Astrocyte (in vitro differentiated cells and primary cell): ENCODE data around the gene ZNRF1. TPM values are rescaled to one million over a fixed set of nuclear protein-coding genes. Genes with fewer than 3 reads are reported as not detected.

Experiments
- DNase-seq: peaks from one replicate; pipeline ENCODE4 v3.0.0-alpha.2; 2010; ENCODE audit warnings: low read depth
- FAIRE-seq: peaks from 2 replicates; lab custom pipeline; 2011; peaks lifted over from hg19 to GRCh38; lab: Jason Lieb, UNC
- H2AFZ ChIP-seq: 2 replicates; pipeline ENCODE4 v1.6.0; 2012; ENCODE audit warnings: low read depth, low read length, inconsistent platforms
- H3K27ac ChIP-seq: 2 replicates; pipeline ENCODE4 v1.5.1; 2011; ENCODE audit warnings: low read depth, low read length, inconsistent platforms
- H3K27me3 ChIP-seq: 2 replicates; pipeline ENCODE4 v1.6.0; 2011; ENCODE audit warnings: low read length, inconsistent platforms; ENCODE audit not compliant: insufficient read depth
- H3K36me3 ChIP-seq: 2 replicates; pipeline ENCODE4 v1.5.1; 2011; ENCODE audit warnings: low read length, inconsistent platforms; ENCODE audit not compliant: insufficient read depth
- H3K4me1 ChIP-seq: 2 replicates; pipeline ENCODE4 v1.5.1; 2011; ENCODE audit warnings: low read length, inconsistent platforms; ENCODE audit not compliant: insufficient read depth
- H3K4me2 ChIP-seq: 2 replicates; pipeline ENCODE4 v1.6.0; 2012; ENCODE audit warnings: low read length, inconsistent platforms
- H3K4me3 ChIP-seq: 2 replicates; pipeline ENCODE4 v1.5.1; 2011; ENCODE audit warnings: low read depth, mild to moderate bottlenecking, low read length, inconsistent platforms; ENCODE audit not compliant: insufficient read depth
- H3K79me2 ChIP-seq: 2 replicates; pipeline ENCODE4 v1.6.0; 2012; ENCODE audit warnings: mild to moderate bottlenecking, low read length, inconsistent platforms; ENCODE audit not compliant: insufficient read depth
- H3K9ac ChIP-seq: 2 replicates; pipeline ENCODE4 v1.6.0; 2012; ENCODE audit warnings: mild to moderate bottlenecking, low read length, inconsistent platforms
- H3K9me3 ChIP-seq: 2 replicates; pipeline ENCODE4 v1.5.1; 2012; ENCODE audit warnings: low read depth, mild to moderate bottlenecking, low read length, inconsistent platforms; ENCODE audit not compliant: insufficient read depth
- H4K20me1 ChIP-seq: 2 replicates; pipeline ENCODE4 v1.6.0; 2012; ENCODE audit warnings: low read length, inconsistent platforms; ENCODE audit not compliant: insufficient read depth
- H3K27ac Mint-ChIP-seq: one replicate; pipeline ENCODE4 v1.8.0; 2021; ENCODE audit warnings: mild to moderate bottlenecking, mixed read lengths; ENCODE audit not compliant: unreplicated experiment
- H3K27me3 Mint-ChIP-seq: one replicate; pipeline ENCODE4 v1.8.0; 2021; ENCODE audit warnings: low read depth, mixed read lengths; ENCODE audit not compliant: unreplicated experiment
- H3K36me3 Mint-ChIP-seq: one replicate; pipeline ENCODE4 v1.8.0; 2021; ENCODE audit warnings: low read depth, mixed read lengths; ENCODE audit not compliant: unreplicated experiment
- H3K4me1 Mint-ChIP-seq: one replicate; pipeline ENCODE4 v1.8.0; 2021; ENCODE audit warnings: low read depth, mixed read lengths; ENCODE audit not compliant: unreplicated experiment
- H3K4me3 Mint-ChIP-seq: one replicate; pipeline ENCODE4 v1.8.0; 2021; ENCODE audit warnings: mild to moderate bottlenecking, moderate library complexity, mixed read lengths; ENCODE audit not compliant: unreplicated experiment
- H3K9me3 Mint-ChIP-seq: one replicate; pipeline ENCODE4 v1.8.0; 2021; ENCODE audit warnings: mild to moderate bottlenecking, mixed read lengths; ENCODE audit not compliant: unreplicated experiment
- CTCF ChIP-seq: IDR thresholded peaks from 2 replicates; pipeline ENCODE4 v1.5.1; 2011; ENCODE audit warnings: low read depth, mild to moderate bottlenecking, inconsistent platforms, low read length, moderate library complexity; ENCODE audit not compliant: insufficient read depth
- EZH2 ChIP-seq: IDR thresholded peaks from 2 replicates; pipeline ENCODE4 v1.6.1; 2012; ENCODE audit warnings: mild to moderate bottlenecking, low read length, inconsistent platforms; ENCODE audit not compliant: insufficient read depth
- total RNA-seq: library from RNA; stranded (reverse); gene quantifications from 2 replicates; pipeline ENCODE4 v1.2.1, GENCODE V29; 2021

The ZNRF1 gene
- total RNA-seq, 1 donor from 2014 or later, result 21.9 TPM

- H3K4me1 ChIP-seq, result peaks cover 11% of the 10 kb centered on the region
- TF ChIP-seq EZH2 (no peak), CTCF (no peak)
- H3K36me3 ChIP-seq, result no peaks in the 10 kb centered on the region
- peak overlapping the region; percentile 33 for H3K9ac ChIP-seq
- H3K36me3 Mint-ChIP-seq, result peaks cover 6% of the 10 kb centered on the region
- no peak overlapping the region for H3K27ac ChIP-seq
- no peak overlapping the region for H2AFZ ChIP-seq
- no peak overlapping the region for H3K27ac Mint-ChIP-seq
- no peaks in the 10 kb centered on the region for H3K9me3 ChIP-seq
- DNase-seq (peak; percentile 30), FAIRE-seq (no peak)
- peaks cover 86% of the 10 kb centered on the region for H4K20me1 ChIP-seq
- no peak overlapping the region for H3K4me3 Mint-ChIP-seq
- H3K27me3 Mint-ChIP-seq, result no peaks in the 10 kb centered on the region
- no peak overlapping the region for H3K4me3 ChIP-seq
- no peaks in the 10 kb centered on the region for H3K27me3 ChIP-seq
- peak overlapping the region; percentile 60 for H3K4me2 ChIP-seq
- H3K9me3 Mint-ChIP-seq, result no peaks in the 10 kb centered on the region
- H3K4me1 Mint-ChIP-seq, result peaks cover 9% of the 10 kb centered on the region
- peaks cover 78% of the 10 kb centered on the region for H3K79me2 ChIP-seq
These were observed 74.9 kb downstream of the ZNRF1 start for GRCh38 chr16:75073545-75074303.

- H4K20me1 ChIP-seq, result peaks cover 85% of the 10 kb centered on the region
- no peak for FAIRE-seq
These were observed 75.5 kb downstream of the ZNRF1 start for GRCh38 chr16:75074304-75074793.

More at GRCh38 chr16:75074304-75074793, 75.5 kb downstream of the ZNRF1 start:
- peaks cover 13% of the 10 kb centered on the region for H3K4me1 Mint-ChIP-seq
- H3K36me3 Mint-ChIP-seq, result peaks cover 8% of the 10 kb centered on the region
- H3K27me3 Mint-ChIP-seq, result no peaks in the 10 kb centered on the region
- DNase-seq, result no peak
- Histone ChIP-seq H3K27ac (no peak overlapping the region), H3K4me2 (peak overlapping the region; percentile 60), H3K9ac (no peak overlapping the region), H3K4me3 (no peak overlapping the region), H3K27me3 (no peaks in the 10 kb centered on the region), H2AFZ (no peak overlapping the region), H3K79me2 (peaks cover 82% of the 10 kb centered on the region), H3K4me1 (peaks cover 11% of the 10 kb centered on the region), H3K36me3 (no peaks in the 10 kb centered on the region), H3K9me3 (no peaks in the 10 kb centered on the region)
- H3K27ac Mint-ChIP-seq, result no peak overlapping the region
- no peak for TF ChIP-seq CTCF
- no peak for TF ChIP-seq EZH2
- H3K9me3 Mint-ChIP-seq, result no peaks in the 10 kb centered on the region
- no peak overlapping the region for H3K4me3 Mint-ChIP-seq
